ENCODE results near the gene KCNK18. TPM values are rescaled to one million over a fixed set of nuclear protein-coding genes. Genes with fewer than 3 reads are reported as not detected.

Gene KCNK18
- total and polyA plus RNA-seq, 10 of the 15 experiments (the other 5 are each of a cell fraction or from before 2014, with no cell fraction given) = not detected

- no peak for TF ChIP-seq ZNF217 (IDR thresholded peaks at IDR 0.05)
- no peak for TF ChIP-seq FOXK2 (IDR thresholded peaks at IDR 0.05)
Measured at GRCh38 chr10:117165538-117166417, 31.5 kb upstream of the KCNK18 start (continued).

DNA sequence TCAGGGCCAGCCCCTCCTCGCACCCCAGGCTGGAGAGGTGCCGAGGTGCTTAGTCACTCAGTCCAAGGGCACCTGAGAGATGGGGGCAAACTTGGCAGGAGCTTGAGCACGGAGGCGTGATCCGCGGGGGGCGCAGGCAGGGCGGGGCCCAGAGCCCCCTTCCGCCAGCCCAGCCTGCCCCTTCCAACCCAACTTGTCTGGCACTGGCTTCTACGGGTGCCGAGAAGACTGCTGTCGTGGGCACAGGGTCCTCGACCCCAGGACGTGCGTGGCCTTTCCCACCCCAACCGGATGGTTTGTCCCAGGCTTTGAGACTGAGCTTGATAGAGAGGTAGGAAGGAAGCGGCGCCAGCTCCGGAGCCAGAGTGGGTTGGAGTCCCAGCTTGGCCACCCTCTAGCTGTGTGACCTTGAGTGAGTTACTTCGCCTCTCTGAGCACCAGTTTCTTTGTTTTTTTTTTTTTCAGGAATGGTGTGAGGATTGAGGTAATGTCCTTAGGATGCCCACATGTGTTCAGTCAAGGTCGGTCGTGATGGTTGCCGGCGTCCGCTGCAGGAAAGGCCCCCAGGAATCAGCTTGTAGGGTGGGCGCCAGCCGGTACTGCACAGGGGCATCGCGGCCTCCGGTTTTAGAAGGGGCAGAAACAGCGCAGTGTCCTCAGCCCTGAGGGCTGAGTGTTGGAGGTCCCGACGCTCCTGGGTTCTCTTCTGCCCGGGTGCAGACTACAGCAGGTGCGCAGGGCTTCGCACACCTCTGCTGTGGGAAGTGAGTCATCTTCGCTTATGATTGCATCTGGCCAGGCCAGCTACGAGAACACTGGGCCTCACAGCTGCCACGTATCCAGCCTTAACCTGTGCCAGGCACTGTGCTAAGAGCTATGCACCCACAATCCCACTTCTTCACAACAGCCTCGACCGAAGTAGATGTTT, 30.6 kb upstream of the KCNK18 start:
- CTCF ChIA-PET = interaction anchor here (0.6 to 11.2 kb wide), 13 partner anchors 8 to 1106 kb away, joined by 3 to 286 read pairs (median 7); no protein-coding TSS in a partner anchor
- no peaks in the 10 kb centered on the region for H3K4me1 ChIP-seq (ENCODE audit: control insufficient read depth, insufficient read depth, low read length)
- FAIRE-seq (no peak), ATAC-seq (no peak), DNase-seq (ENCODE audit: low read depth, low spot score) (no peak)
- H3K9me3 ChIP-seq (replicated peaks; ENCODE audit: control insufficient read depth, insufficient read depth, low read length) = no peaks in the 10 kb centered on the region
- RAD21 ChIA-PET (ENCODE audit: unreplicated experiment) = interaction anchor here (1.0 to 5.2 kb wide), 4 partner anchors 365 to 379 kb away, joined by 3 to 47 read pairs (median 4); no protein-coding TSS in a partner anchor
- no peaks in the 10 kb centered on the region for H3K79me2 ChIP-seq (ENCODE audit: control insufficient read depth, insufficient read depth, low read length)
- in situ Hi-C loops (cut with MboI) (no loop called here), intact Hi-C loops (cut with micrococcal nuclease; ENCODE audit: unreplicated experiment) (no loop called here)
- H3K27me3 ChIP-seq (replicated peaks in 1 of 2; ENCODE audit: control insufficient read depth in 2 of 2, insufficient read depth in 2 of 2, low read length in 1 of 2) = peaks cover 24 to 31% of the 10 kb centered on the region in 2 experiments
- SMC1A ChIA-PET (ENCODE audit: uncharacterized antibody, unreplicated experiment) = interaction anchor here (0.6 to 3.1 kb wide), 5 partner anchors 240 to 378 kb away, joined by 3 to 21 read pairs (median 4); no protein-coding TSS in a partner anchor
- POLR2A ChIA-PET = no interaction called here
- peak; percentile 54 for TF ChIP-seq BCL3 (IDR thresholded peaks at IDR 0.05; ENCODE audit: borderline replicate concordance, insufficient read depth, low read depth, low read length, poor library complexity, severe bottlenecking)
- TF ChIP-seq SMC3 (IDR thresholded peaks at IDR 0.05; ENCODE audit: borderline replicate concordance, low read length) = no peak
- TF ChIP-seq WRNIP1 (IDR thresholded peaks at IDR 0.05; ENCODE audit: borderline replicate concordance, low read depth, low read length) = no peak
- TF ChIP-seq, protein P1, sequence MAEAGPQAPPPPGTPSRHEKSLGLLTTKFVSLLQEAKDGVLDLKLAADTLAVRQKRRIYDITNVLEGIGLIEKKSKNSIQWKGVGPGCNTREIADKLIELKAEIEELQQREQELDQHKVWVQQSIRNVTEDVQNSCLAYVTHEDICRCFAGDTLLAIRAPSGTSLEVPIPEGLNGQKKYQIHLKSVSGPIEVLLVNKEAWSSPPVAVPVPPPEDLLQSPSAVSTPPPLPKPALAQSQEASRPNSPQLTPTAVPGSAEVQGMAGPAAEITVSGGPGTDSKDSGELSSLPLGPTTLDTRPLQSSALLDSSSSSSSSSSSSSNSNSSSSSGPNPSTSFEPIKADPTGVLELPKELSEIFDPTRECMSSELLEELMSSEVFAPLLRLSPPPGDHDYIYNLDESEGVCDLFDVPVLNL (IDR thresholded peaks at IDR 0.05; ENCODE audit: low read depth, low read length) = no peak
- H3K4me2 ChIP-seq (ENCODE audit: control insufficient read depth, insufficient read depth) = no peak overlapping the region
- BruUV-seq (replicated peaks) = no TSS peak
- no peak overlapping the region for H3K4me3 ChIP-seq
- no peaks in the 10 kb centered on the region for H3K36me3 ChIP-seq (ENCODE audit: control insufficient read depth in 2 of 2, insufficient read depth in 2 of 2, low read length in 1 of 2)
- no peak overlapping the region for H3K27ac ChIP-seq (ENCODE audit: control insufficient read depth, insufficient read depth)
- H3K9ac ChIP-seq (ENCODE audit: control insufficient read depth, insufficient read depth, low read length) = no peak overlapping the region
- H4K20me1 ChIP-seq (ENCODE audit: control insufficient read depth, insufficient read depth) = no peaks in the 10 kb centered on the region
- 35% methylated on average over 38 of the region's 41 CpGs for WGBS (ENCODE audit: insufficient coverage, insufficient replicate concordance, low lambda C conversion rate, missing lambda C conversion rate)
- H2AFZ ChIP-seq (ENCODE audit: control insufficient read depth, low read depth, low read length) = no peak overlapping the region

Data from GM12878 (cell line).